Nucleus accumbens (tissue), 56 donors: ENCODE measurements around the gene STAMBP.
"Not testable (repeated sequence)": the region's sequence is repeated elsewhere in the genome, so short reads cannot be mapped to it uniquely, and the experiment has no call there.

ENCODE experiments used
- DNase-seq, 56 donors: peaks; one replicate each; lab custom pipeline; 2025; lab: John Stamatoyannopoulos, UW

Gene STAMBP

GRCh38 chr2:73903313-73903712 is 74.6 kb downstream of the STAMBP start:
- no peak for DNase-seq

GRCh38 chr2:73903949-73904613 is 75.3 kb downstream of the STAMBP start:
- DNase-seq, result not testable (repeated sequence)

- DNase-seq, result no peak
Measured at GRCh38 chr2:73904952-73905351, 76.2 kb downstream of the STAMBP start.

GRCh38 chr2:73906847-73907505 is 78.2 kb downstream of the STAMBP start:
- DNase-seq, result no peak

- DNase-seq, result peak in 8 of 56 donors; percentile 3 to 31 (median 16)
Measured at GRCh38 chr2:73907840-73908452, 79.2 kb downstream of the STAMBP start.

GRCh38 chr2:73908689-73909652 is 80.2 kb downstream of the STAMBP start:
- DNase-seq, result no peak

GRCh38 chr2:73910873-73911547 is 82.2 kb downstream of the STAMBP start:
- no peak for DNase-seq

- no peak for DNase-seq
Measured at GRCh38 chr2:73911548-73912208, 82.9 kb downstream of the STAMBP start.

- DNase-seq, result no peak
Measured at GRCh38 chr2:73913414-73914054, 84.8 kb downstream of the STAMBP start.

- DNase-seq, result no peak
Measured at GRCh38 chr2:73914667-73915066, 85.9 kb downstream of the STAMBP start.

- no peak for DNase-seq
Measured at GRCh38 chr2:73915437-73915993, 86.8 kb downstream of the STAMBP start.

GRCh38 chr2:73916666-73917065 is 87.9 kb downstream of the STAMBP start:
- no peak for DNase-seq

GRCh38 chr2:73917296-73917695 is 88.5 kb downstream of the STAMBP start:
- DNase-seq, result no peak

GRCh38 chr2:73917696-73918207 is 89.0 kb downstream of the STAMBP start:
- no peak for DNase-seq

- DNase-seq, result no peak
Measured at GRCh38 chr2:73918856-73919255, 90.1 kb downstream of the STAMBP start.

GRCh38 chr2:73919596-73920228 is 91.0 kb downstream of the STAMBP start:
- DNase-seq, result no peak

GRCh38 chr2:73920577-73921545 is 92.1 kb downstream of the STAMBP start:
- no peak for DNase-seq
